ENCODE data around the gene SLC52A1. TPM values are rescaled to one million over a fixed set of nuclear protein-coding genes. Genes with fewer than 3 reads are reported as not detected.
A peak's percentile ranks its signal among the peaks of the same experiment; 100 is the strongest.

Gene SLC52A1
- total and polyA plus RNA-seq, 2 donors = 0.35 to 0.58 TPM

DNA sequence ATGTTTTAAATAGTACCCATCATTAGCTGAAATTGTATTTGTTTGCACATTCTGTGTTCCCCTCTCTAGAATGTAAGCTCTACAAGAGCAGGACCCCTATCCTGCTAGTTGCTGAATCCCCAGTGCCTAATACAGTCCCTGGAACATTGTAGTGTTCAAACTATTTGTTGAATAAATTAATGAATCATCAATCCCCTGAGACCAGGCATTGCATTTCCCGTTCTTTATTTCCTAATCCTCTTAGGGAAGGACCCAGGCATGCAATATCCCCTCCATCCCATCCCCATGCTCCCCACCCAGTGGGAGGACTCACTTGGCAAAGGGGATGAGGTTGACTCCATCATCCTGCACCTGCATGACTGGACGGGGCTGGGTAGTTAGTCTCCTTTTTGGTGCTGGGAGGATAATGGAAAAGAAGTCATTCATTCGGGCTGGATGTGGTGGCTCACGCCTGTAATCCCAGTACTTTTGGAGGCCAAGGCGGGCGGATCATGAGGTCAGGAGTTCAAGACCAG, 41.1 kb downstream of the SLC52A1 start:
- no peaks in the 10 kb centered on the region for H3K4me1 ChIP-seq (ENCODE audit: insufficient read depth)
- H3K4me3 ChIP-seq (ENCODE audit: low read depth, low read length) = no peak overlapping the region
- no peak for DNase-seq (ENCODE audit: extremely low spot score)
- 85% methylated on average over 6 of the region's 6 CpGs for WGBS
- H3K27ac ChIP-seq (ENCODE audit: low read depth) = no peak overlapping the region
- no peaks in the 10 kb centered on the region for H3K36me3 ChIP-seq (ENCODE audit: insufficient read depth)

DNA sequence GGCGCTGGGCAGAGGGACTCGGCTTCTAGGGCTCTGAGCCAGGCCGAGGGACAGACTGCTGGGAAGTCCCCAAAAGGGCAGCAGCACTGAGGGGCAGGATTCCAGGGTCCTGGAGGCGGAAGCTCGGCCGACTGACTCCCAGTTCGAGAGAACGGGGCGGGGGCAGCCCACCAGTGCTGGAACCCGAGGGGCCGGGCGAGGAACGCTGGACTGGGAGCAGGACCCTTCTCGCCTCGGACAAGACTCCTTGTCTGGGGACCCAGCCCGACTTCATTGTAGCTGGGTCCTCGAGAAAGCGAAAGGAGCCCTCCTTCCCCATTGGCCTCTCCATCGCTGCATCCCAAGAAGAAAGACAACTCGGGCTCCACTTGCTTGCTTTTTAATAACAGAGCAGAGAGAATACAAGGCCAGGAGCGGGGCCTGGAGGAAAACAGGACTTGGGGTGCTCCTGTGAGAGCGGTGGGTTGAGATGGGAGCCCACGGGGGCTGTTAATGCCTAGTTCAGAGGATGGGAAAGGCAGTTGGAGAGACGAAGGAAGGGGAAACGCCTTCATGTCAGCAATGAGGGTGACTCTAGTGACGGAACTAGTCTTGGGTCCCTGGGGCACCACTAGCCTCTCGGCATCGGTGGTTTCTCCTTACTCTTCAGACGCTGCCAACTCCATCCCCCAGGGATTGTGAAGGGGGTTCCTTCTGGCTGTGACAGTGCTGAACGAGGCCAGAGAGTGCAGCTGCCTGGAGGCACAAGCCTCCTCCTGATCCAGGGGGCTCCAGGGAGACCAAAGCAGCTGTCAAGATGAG, 47.3 kb downstream of the SLC52A1 start:
- H3K27ac ChIP-seq (ENCODE audit: low read depth) = peak overlapping the region; percentile 92
- peaks cover 2% of the 10 kb centered on the region for H3K4me1 ChIP-seq (ENCODE audit: insufficient read depth)
- H3K36me3 ChIP-seq (ENCODE audit: insufficient read depth) = no peaks in the 10 kb centered on the region
- peak overlapping the region; percentile 87 for H3K4me3 ChIP-seq (ENCODE audit: low read depth, low read length)
- WGBS = under 1% methylated on average over 30 of the region's 30 CpGs
- no peak for DNase-seq (ENCODE audit: extremely low spot score)

- H3K36me3 ChIP-seq (ENCODE audit: insufficient read depth) = no peaks in the 10 kb centered on the region
- DNase-seq (ENCODE audit: extremely low spot score) = peak; percentile 45
- under 1% methylated on average over 77 of the region's 78 CpGs for WGBS
- H3K4me1 ChIP-seq (ENCODE audit: insufficient read depth) = peaks cover 2% of the 10 kb centered on the region
- peak within 1 kb of the TSS; percentile 87 for H3K4me3 ChIP-seq (ENCODE audit: low read depth, low read length)
- peak within 1 kb of the TSS; percentile 92 for H3K27ac ChIP-seq (ENCODE audit: low read depth)
Observed at GRCh38 chr17:4986951-4987766, 48.1 kb downstream of the SLC52A1 start, which contains the start of gene CAMTA2. CAMTA2 (minus strand) TSS chr17:4987675; CDS start chr17:4986222, 1,453 bp downstream.

GRCh38 chr17:4986403-4986802, 48.8 kb downstream of the SLC52A1 start:
- H3K36me3 ChIP-seq (ENCODE audit: insufficient read depth) = no peaks in the 10 kb centered on the region
- DNase-seq (ENCODE audit: extremely low spot score) = no peak

More at GRCh38 chr17:4986403-4986802, 48.8 kb downstream of the SLC52A1 start:
- peak overlapping the region; percentile 87 for H3K4me3 ChIP-seq (ENCODE audit: low read depth, low read length)
- WGBS = 34% methylated on average over 5 of the region's 5 CpGs
- peaks cover 2% of the 10 kb centered on the region for H3K4me1 ChIP-seq (ENCODE audit: insufficient read depth)
- peak overlapping the region; percentile 92 for H3K27ac ChIP-seq (ENCODE audit: low read depth)

Other genes with a start within 250 kb of the SLC52A1 start
- gene VMO1, start 249.1 kb downstream of the SLC52A1 start, total RNA-seq = 0.95 TPM
- 2.4 TPM for gene VMO1, start 249.1 kb downstream of the SLC52A1 start, polyA plus RNA-seq
- gene GLTPD2, start 246.5 kb downstream of the SLC52A1 start, total RNA-seq = not detected
- gene GLTPD2, start 246.5 kb downstream of the SLC52A1 start, polyA plus RNA-seq = 0.10 TPM
- 60.5 TPM for gene PSMB6, start 239.3 kb downstream of the SLC52A1 start, total RNA-seq
- gene PSMB6, start 239.3 kb downstream of the SLC52A1 start, polyA plus RNA-seq = 214 TPM
- gene PLD2, start 228.3 kb downstream of the SLC52A1 start, total RNA-seq = 23.6 TPM
- 21.7 TPM for gene PLD2, start 228.3 kb downstream of the SLC52A1 start, polyA plus RNA-seq
- gene MINK1, start 202.1 kb downstream of the SLC52A1 start, total RNA-seq = 29.9 TPM
- 45.2 TPM for gene MINK1, start 202.1 kb downstream of the SLC52A1 start, polyA plus RNA-seq
- gene C17orf107, start 135.9 kb downstream of the SLC52A1 start, total RNA-seq = 7.7 TPM
- 1.7 TPM for gene C17orf107, start 135.9 kb downstream of the SLC52A1 start, polyA plus RNA-seq
- 0.79 TPM for gene CHRNE, start 132.3 kb downstream of the SLC52A1 start, total RNA-seq
- gene CHRNE, start 132.3 kb downstream of the SLC52A1 start, polyA plus RNA-seq = 0.79 TPM
- not detected for gene GP1BA, start 103.1 kb downstream of the SLC52A1 start, total RNA-seq
- 0.04 TPM for gene GP1BA, start 103.1 kb downstream of the SLC52A1 start, polyA plus RNA-seq
- 27.7 TPM for gene SLC25A11, start 95.4 kb downstream of the SLC52A1 start, total RNA-seq
- 73.5 TPM for gene SLC25A11, start 95.4 kb downstream of the SLC52A1 start, polyA plus RNA-seq
- gene RNF167, start 95.2 kb downstream of the SLC52A1 start, total RNA-seq = 15.3 TPM
- gene RNF167, start 95.2 kb downstream of the SLC52A1 start, polyA plus RNA-seq = 119 TPM
- 205 TPM for gene PFN1, start 86.9 kb downstream of the SLC52A1 start, total RNA-seq
- 1,651 TPM for gene PFN1, start 86.9 kb downstream of the SLC52A1 start, polyA plus RNA-seq
- gene ENO3, start 84.3 kb downstream of the SLC52A1 start, total RNA-seq = 31.5 TPM
- gene ENO3, start 84.3 kb downstream of the SLC52A1 start, polyA plus RNA-seq = 6.3 TPM
- gene SPAG7, start 67.6 kb downstream of the SLC52A1 start, total RNA-seq = 35.2 TPM
- gene SPAG7, start 67.6 kb downstream of the SLC52A1 start, polyA plus RNA-seq = 83.2 TPM
- 5.7 TPM for gene CAMTA2, start 47.8 kb downstream of the SLC52A1 start, total RNA-seq
- 46.1 TPM for gene CAMTA2, start 47.8 kb downstream of the SLC52A1 start, polyA plus RNA-seq
- gene INCA1, start 37.9 kb downstream of the SLC52A1 start, total RNA-seq = 0.42 TPM
- gene INCA1, start 37.9 kb downstream of the SLC52A1 start, polyA plus RNA-seq = 1.3 TPM
- 26.9 TPM for gene KIF1C, start 37.5 kb downstream of the SLC52A1 start, total RNA-seq
- 89.4 TPM for gene KIF1C, start 37.5 kb downstream of the SLC52A1 start, polyA plus RNA-seq
- gene ZFP3, start 43.0 kb upstream of the SLC52A1 start, total RNA-seq = 9.2 TPM
- 3.9 TPM for gene ZFP3, start 43.0 kb upstream of the SLC52A1 start, polyA plus RNA-seq
- gene ZNF232, start 76.5 kb upstream of the SLC52A1 start, total RNA-seq = 9.1 TPM
- gene ZNF232, start 76.5 kb upstream of the SLC52A1 start, polyA plus RNA-seq = 9.0 TPM
- 0.85 TPM for gene USP6, start 80.6 kb upstream of the SLC52A1 start, total RNA-seq
- gene USP6, start 80.6 kb upstream of the SLC52A1 start, polyA plus RNA-seq = 0.03 TPM
- gene ZNF594, start 156.4 kb upstream of the SLC52A1 start, total RNA-seq = 26.3 TPM
- 5.8 TPM for gene ZNF594, start 156.4 kb upstream of the SLC52A1 start, polyA plus RNA-seq
- 0.42 TPM for gene SCIMP, start 199.4 kb upstream of the SLC52A1 start, total RNA-seq
- 3.3 TPM for gene SCIMP, start 199.4 kb upstream of the SLC52A1 start, polyA plus RNA-seq
- 50.3 TPM for gene RABEP1, start 246.9 kb upstream of the SLC52A1 start, total RNA-seq
- 25.9 TPM for gene RABEP1, start 246.9 kb upstream of the SLC52A1 start, polyA plus RNA-seq

Measured in urinary bladder (tissue), 4 donors.